Glutamatergic neuron (in vitro differentiated cells): Measurements from ENCODE around the gene TERB1. TPM values are rescaled to one million over a fixed set of nuclear protein-coding genes. Genes with fewer than 3 reads are reported as not detected.

Source experiments
- DNase-seq: peaks from one replicate; pipeline ENCODE4 v3.0.0; 2022
- H3K27ac Mint-ChIP-seq: one replicate; pipeline ENCODE4 v1.8.0; 2020; ENCODE audit warnings: mild to moderate bottlenecking, mixed read lengths, inconsistent platforms; ENCODE audit not compliant: unreplicated experiment
- H3K27me3 Mint-ChIP-seq: one replicate; pipeline ENCODE4 v1.8.0; 2020; ENCODE audit warnings: mild to moderate bottlenecking, moderate library complexity, mixed read lengths, inconsistent platforms; ENCODE audit not compliant: unreplicated experiment
- H3K36me3 Mint-ChIP-seq: one replicate; pipeline ENCODE4 v1.8.0; 2020; ENCODE audit warnings: mild to moderate bottlenecking, mixed read lengths, inconsistent platforms; ENCODE audit not compliant: unreplicated experiment
- H3K4me1 Mint-ChIP-seq: one replicate; pipeline ENCODE4 v1.8.0; 2020; ENCODE audit warnings: mild to moderate bottlenecking, low read depth, mixed read lengths, inconsistent platforms; ENCODE audit not compliant: unreplicated experiment
- H3K4me3 Mint-ChIP-seq: one replicate; pipeline ENCODE4 v1.8.0; 2020; ENCODE audit warnings: mild to moderate bottlenecking, mixed read lengths, inconsistent platforms; ENCODE audit not compliant: unreplicated experiment
- H3K9me3 Mint-ChIP-seq: one replicate; pipeline ENCODE4 v1.8.0; 2020; ENCODE audit warnings: mild to moderate bottlenecking, moderate library complexity, mixed read lengths, inconsistent platforms; ENCODE audit not compliant: unreplicated experiment
- CTCF ChIP-seq: fragments of 200-600 bp; sonication (generic); IDR thresholded peaks from one replicate; pipeline ENCODE4 v1.5.0; 2021; ENCODE audit not compliant: partially characterized antibody, unreplicated experiment
- total RNA-seq: library from RNA; stranded (reverse); fragmentation: NEBNext Ultra II Directional; extraction: Animal tissue kit (Norgen Biotek cat#: 25700); gene quantifications from one replicate; pipeline ENCODE4 v1.2.1, GENCODE V29; 2021; ENCODE audit not compliant: unreplicated experiment

The TERB1 gene
- total RNA-seq, 1 donor from 2014 or later, result 0.39 TPM

- Mint-ChIP-seq H3K27ac (peak within 1 kb of the TSS; percentile 93), H3K4me3 (peak within 1 kb of the TSS; percentile 90), H3K9me3 (peaks cover 7% of the 10 kb centered on the region), H3K36me3 (no peaks in the 10 kb centered on the region), H3K4me1 (peaks cover 14% of the 10 kb centered on the region), H3K27me3 (peaks cover 2% of the 10 kb centered on the region)
- TF ChIP-seq CTCF, result peak; percentile 98
- DNase-seq, result peak; percentile 92
Observed at GRCh38 chr16:66830422-66831404, 29.3 kb upstream of the TERB1 start, which contains the start of gene NAE1. Gene NAE1 (minus strand): TSS chr16:66830976. CDS start chr16:66830899, 77 bp downstream.

GRCh38 chr16:66824006-66824405, 22.6 kb upstream of the TERB1 start:
- Mint-ChIP-seq H3K9me3 (peaks cover 4% of the 10 kb centered on the region), H3K4me3 (no peak overlapping the region), H3K36me3 (no peaks in the 10 kb centered on the region), H3K27ac (no peak overlapping the region), H3K27me3 (peaks cover 2% of the 10 kb centered on the region), H3K4me1 (peaks cover 13% of the 10 kb centered on the region)
- no peak for DNase-seq
- no peak for TF ChIP-seq CTCF

GRCh38 chr16:66814734-66815133, 13.3 kb upstream of the TERB1 start:
- Mint-ChIP-seq H3K36me3 (no peaks in the 10 kb centered on the region), H3K27ac (no peak overlapping the region), H3K4me3 (no peak overlapping the region), H3K9me3 (no peaks in the 10 kb centered on the region), H3K4me1 (no peaks in the 10 kb centered on the region), H3K27me3 (no peaks in the 10 kb centered on the region)
- no peak for DNase-seq
- TF ChIP-seq CTCF, result no peak

- H3K9me3 Mint-ChIP-seq, result no peaks in the 10 kb centered on the region
- no peaks in the 10 kb centered on the region for H3K4me1 Mint-ChIP-seq
- H3K36me3 Mint-ChIP-seq, result no peaks in the 10 kb centered on the region
- TF ChIP-seq CTCF, result no peak
- no peak overlapping the region for H3K27ac Mint-ChIP-seq
- DNase-seq, result no peak
- H3K27me3 Mint-ChIP-seq, result no peaks in the 10 kb centered on the region
- H3K4me3 Mint-ChIP-seq, result no peak overlapping the region
Observed at GRCh38 chr16:66811043-66811442, 9.7 kb upstream of the TERB1 start.

GRCh38 chr16:66810391-66810790, 9.0 kb upstream of the TERB1 start:
- DNase-seq, result no peak
- Mint-ChIP-seq H3K36me3 (no peaks in the 10 kb centered on the region), H3K9me3 (no peaks in the 10 kb centered on the region), H3K27me3 (no peaks in the 10 kb centered on the region), H3K4me3 (no peak overlapping the region), H3K27ac (no peak overlapping the region), H3K4me1 (no peaks in the 10 kb centered on the region)
- no peak for TF ChIP-seq CTCF
